Activated effector memory CD4-positive, alpha-beta T cell treated with Interleukin-2 at 50 U/mL for 16 hours (primary cell): Measurements from ENCODE around the gene MICALL2.

ENCODE experiments used
- DNase-seq: peaks from one replicate; pipeline ENCODE4 v3.0.0-alpha.2; 2020

MICALL2 gene

GRCh38 chr7:1388021-1388702 lies 71.1 kb downstream of the MICALL2 start:
- no peak for DNase-seq

- no peak for DNase-seq
Measured at GRCh38 chr7:1387261-1387660, 72.0 kb downstream of the MICALL2 start.

GRCh38 chr7:1386623-1387220 lies 72.5 kb downstream of the MICALL2 start:
- no peak for DNase-seq

- DNase-seq: no peak
Measured at GRCh38 chr7:1385809-1386622, 73.3 kb downstream of the MICALL2 start.

GRCh38 chr7:1385086-1385808 lies 74.0 kb downstream of the MICALL2 start:
- no peak for DNase-seq
